H54 (cell line): ENCODE measurements around the gene ENDOV.

Experiments
- DNase-seq: peaks from one replicate; pipeline ENCODE4 v3.0.0; 2011; ENCODE audit warnings: low spot score, mixed read lengths; ENCODE audit not compliant: insufficient read length
- FAIRE-seq: peaks from 3 replicates; lab custom pipeline; 2011; peaks lifted over from hg19 to GRCh38; lab: Jason Lieb, UNC
- POLR2A ChIP-seq: IDR thresholded peaks from 2 replicates; pipeline ENCODE4 v1.6.1; 2011; ENCODE audit warnings: low read depth, mild to moderate bottlenecking, low read length

ENDOV gene

GRCh38 chr17:80449930-80450576 is 35.1 kb downstream of the ENDOV start:
- FAIRE-seq (no peak), DNase-seq (no peak)
- no peak for TF ChIP-seq POLR2A

DNA sequence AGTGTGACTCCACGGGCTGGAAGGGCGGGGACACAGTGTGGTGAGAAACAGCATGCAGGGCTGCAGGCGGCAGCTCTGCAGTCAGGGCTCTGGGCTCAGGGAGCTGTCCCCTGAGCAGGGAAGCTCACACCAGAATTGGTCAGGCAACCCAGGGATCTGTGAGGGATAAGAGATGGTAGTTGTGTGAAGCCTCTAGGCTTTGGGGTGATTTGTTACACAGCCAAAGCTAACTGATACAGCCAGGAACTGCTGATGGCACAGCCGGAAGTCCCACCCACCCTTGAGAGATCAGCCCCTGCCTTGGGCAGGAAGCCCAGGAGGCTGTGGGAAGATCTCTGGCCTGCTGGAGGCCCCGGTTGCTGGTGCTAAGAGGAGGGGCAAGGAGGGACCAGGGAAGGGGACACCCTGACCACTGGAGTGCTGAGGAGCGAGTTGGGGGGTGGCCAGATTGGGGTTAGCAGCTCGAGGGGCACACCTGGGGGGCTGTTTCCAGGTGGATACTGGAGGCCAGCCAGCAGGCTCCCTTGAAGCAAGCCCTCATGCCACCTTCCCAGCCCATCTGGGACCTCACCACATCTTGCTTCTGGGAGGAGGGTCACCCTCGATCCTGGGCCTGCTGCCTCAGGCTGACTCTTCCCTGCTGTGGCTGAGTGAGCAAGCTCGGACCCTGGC is 36.3 kb downstream of the ENDOV start:
- no peak for DNase-seq
- no peak for FAIRE-seq
- TF ChIP-seq POLR2A, result no peak

DNA sequence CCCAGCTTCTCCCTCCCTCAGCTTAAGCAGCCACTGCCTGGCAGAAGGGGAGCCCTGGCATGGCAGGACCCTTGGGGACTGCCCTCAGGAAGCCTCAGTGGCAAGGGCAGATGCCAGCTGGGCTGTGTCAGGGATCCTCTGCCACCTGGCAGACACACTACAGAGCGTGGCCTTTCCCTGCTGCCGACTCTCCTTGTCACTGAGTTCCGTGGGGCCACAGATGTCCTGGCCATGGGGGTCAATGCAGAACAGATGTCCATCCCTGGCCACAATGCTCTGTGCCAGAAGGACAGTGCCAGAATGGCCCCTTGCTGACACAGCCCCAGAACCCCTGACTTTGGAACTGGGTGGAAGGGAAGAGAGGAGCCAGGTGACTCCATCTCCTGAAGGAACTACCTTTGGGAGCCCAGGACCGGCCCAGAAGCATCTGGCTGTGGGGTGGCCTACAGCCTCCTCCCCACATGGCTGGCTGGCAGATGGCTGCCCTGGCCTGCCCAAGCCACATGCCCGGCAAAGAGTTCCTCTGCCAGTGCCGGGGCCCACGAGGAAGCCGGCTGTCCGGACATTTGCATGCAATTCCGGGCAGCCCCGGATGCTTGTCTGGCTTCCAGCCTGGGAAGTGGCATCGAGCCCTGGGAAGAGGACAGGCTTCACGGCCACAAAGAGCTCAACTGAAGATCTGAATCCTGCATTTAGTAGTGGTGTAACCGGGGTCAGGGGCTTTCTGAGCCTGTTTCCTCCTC is 37.4 kb downstream of the ENDOV start:
- FAIRE-seq, result no peak
- no peak for TF ChIP-seq POLR2A
- DNase-seq, result no peak

- TF ChIP-seq POLR2A, result no peak
- no peak for FAIRE-seq
Observed at GRCh38 chr17:80453126-80453997, 38.4 kb downstream of the ENDOV start.

GRCh38 chr17:80453998-80454556 is 39.1 kb downstream of the ENDOV start:
- no peak for DNase-seq
- no peak for TF ChIP-seq POLR2A

More at GRCh38 chr17:80453126-80453997, 38.4 kb downstream of the ENDOV start:
- DNase-seq, result no peak

GRCh38 chr17:80454557-80455335 is 39.8 kb downstream of the ENDOV start:
- DNase-seq (peak; percentile 99), FAIRE-seq (no peak)
- peak; percentile 67 for TF ChIP-seq POLR2A

More at GRCh38 chr17:80453998-80454556, 39.1 kb downstream of the ENDOV start:
- FAIRE-seq, result no peak

GRCh38 chr17:80455336-80455710 is 40.4 kb downstream of the ENDOV start:
- FAIRE-seq, result no peak

DNA sequence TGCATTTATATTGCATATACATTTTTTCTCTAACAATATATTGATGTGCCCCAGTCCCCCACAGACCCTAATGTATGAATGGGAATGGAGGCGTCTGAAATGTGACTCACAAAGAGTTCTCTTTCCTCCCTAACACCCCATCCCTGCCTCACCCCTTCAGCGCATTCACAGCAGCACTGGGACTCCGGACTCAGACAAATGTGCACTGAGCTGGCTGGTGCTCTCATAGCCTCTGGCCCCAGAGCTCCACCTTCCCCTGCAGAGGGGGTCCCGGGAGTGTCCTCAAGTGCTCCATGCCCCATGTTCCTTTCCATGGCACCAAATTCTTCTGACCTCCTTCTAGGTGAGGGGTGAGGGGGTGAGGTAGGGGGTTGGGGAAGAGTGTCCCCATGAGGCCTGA is 40.8 kb downstream of the ENDOV start:
- no peak for FAIRE-seq

More at GRCh38 chr17:80455336-80455710, 40.4 kb downstream of the ENDOV start:
- no peak for TF ChIP-seq POLR2A
- DNase-seq, result peak; percentile 76

DNA sequence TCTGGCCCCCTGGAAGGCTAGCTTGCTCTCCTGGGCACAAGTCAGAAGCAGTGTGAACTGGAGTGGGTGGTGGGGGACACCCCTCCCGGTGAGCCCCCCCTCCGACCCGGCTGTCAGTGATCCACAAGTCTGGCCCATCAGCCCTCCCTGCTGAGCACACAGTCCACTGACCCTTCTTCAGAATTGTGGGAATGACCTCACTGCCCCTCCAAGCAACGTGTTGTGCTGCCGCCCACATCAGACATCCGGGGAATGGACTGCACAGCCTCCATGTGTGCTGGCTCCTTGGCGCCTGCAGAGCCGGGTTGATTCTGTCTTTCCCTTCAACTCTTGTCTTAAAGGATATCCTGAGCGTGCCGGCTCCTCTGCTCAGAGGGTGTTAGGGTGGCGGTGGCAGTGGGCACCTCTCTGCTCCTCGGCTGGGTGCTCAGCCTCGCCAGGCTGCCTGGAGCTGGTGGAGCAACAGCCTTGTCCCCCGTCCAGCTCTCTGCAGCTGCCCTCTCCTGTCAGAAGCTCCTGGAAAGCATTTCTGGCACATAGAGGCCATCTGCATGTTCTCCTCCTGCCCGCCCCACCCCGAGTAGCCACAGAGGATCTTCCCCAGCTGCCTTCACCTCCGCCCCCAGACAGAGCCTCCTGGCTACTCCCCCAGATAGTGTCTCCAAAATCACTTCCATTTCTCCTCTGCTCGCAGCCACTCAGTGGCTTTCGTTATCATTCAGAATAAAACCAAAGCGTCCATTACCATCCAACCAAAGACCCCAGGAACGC is 41.7 kb downstream of the ENDOV start:
- no peak for TF ChIP-seq POLR2A
- FAIRE-seq (no peak), DNase-seq (no peak)

More for the DNA sequence above, 40.8 kb downstream of the ENDOV start:
- DNase-seq, result no peak
- TF ChIP-seq POLR2A, result no peak

DNA sequence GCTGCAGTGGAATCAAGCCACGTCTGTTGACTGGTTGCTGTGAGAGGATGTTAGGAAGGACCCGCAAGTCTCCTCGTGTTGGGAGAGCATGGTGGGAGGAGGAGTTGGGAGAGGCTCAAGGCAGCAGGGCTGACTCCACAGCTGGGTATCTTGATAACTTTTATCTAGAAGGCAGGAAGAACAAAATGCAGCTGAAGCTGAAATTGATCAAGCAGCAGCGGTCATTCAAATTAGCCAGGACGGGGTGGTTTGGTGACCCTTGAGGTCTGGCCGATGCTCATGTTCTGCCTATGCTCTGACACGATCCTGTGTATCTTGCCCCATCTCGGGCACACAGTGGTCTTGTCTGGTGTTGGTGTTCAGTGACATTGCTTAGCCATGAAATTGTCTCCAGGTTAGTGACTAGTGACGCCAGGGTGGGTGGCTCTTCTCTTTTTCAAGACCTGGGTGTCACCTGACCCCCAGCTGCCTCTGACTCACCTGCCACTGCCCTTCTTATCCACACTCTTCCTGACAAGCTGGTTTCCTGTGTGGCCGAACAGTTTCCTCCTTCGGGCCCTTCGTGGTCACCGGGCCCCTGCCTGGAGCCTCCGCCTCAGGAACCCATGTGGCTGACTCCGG is 42.4 kb downstream of the ENDOV start:
- FAIRE-seq (no peak), DNase-seq (no peak)
- no peak for TF ChIP-seq POLR2A

GRCh38 chr17:80458016-80458415 is 43.0 kb downstream of the ENDOV start:
- FAIRE-seq, result no peak
- TF ChIP-seq POLR2A, result no peak
- no peak for DNase-seq
